HG03457 (cell line): Measurements from ENCODE around the gene SDCBP2.

Experiments used
- ATAC-seq: cut with Tn5 transposase; IDR thresholded peaks from one replicate; pipeline ENCODE4 v1.9.1; 2021; ENCODE audit warnings: moderate number of reproducible peaks; ENCODE audit not compliant: unreplicated experiment

SDCBP2 gene

GRCh38 chr20:1278993-1279392 lies 49.9 kb downstream of the SDCBP2 start:
- ATAC-seq = no peak

- no peak for ATAC-seq
Observed at GRCh38 chr20:1277529-1278322, 51.2 kb downstream of the SDCBP2 start.

- ATAC-seq = no peak
Observed at GRCh38 chr20:1275919-1276318, 53.0 kb downstream of the SDCBP2 start.

GRCh38 chr20:1274485-1275311 lies 54.2 kb downstream of the SDCBP2 start:
- no peak for ATAC-seq

- ATAC-seq = no peak
Observed at GRCh38 chr20:1273366-1273765, 55.6 kb downstream of the SDCBP2 start.

- no peak for ATAC-seq
Observed at GRCh38 chr20:1272368-1273100, 56.4 kb downstream of the SDCBP2 start.

GRCh38 chr20:1269850-1270249 lies 59.1 kb downstream of the SDCBP2 start:
- ATAC-seq = no peak

- ATAC-seq = no peak
Observed at GRCh38 chr20:1269235-1269634, 59.7 kb downstream of the SDCBP2 start.

GRCh38 chr20:1267809-1268374 lies 61.0 kb downstream of the SDCBP2 start:
- ATAC-seq = no peak

- no peak for ATAC-seq
Observed at GRCh38 chr20:1267161-1267560, 61.8 kb downstream of the SDCBP2 start.

GRCh38 chr20:1266167-1266973 lies 62.6 kb downstream of the SDCBP2 start, which contains the start of gene SNPH:
TSS of gene SNPH (plus strand) at chr20:1266294. CDS start at chr20:1296240, 29,946 bp downstream.
- ATAC-seq = peak; percentile 54

GRCh38 chr20:1265916-1266166 lies 63.1 kb downstream of the SDCBP2 start:
- no peak for ATAC-seq

- ATAC-seq = no peak
Observed at GRCh38 chr20:1265226-1265915, 63.6 kb downstream of the SDCBP2 start.

- ATAC-seq = no peak
Observed at GRCh38 chr20:1264727-1265126, 64.2 kb downstream of the SDCBP2 start.

- ATAC-seq = no peak
Observed at GRCh38 chr20:1263853-1264252, 65.1 kb downstream of the SDCBP2 start.
